GM19463 (cell line): ENCODE data around the gene AUH.
A peak's percentile ranks its signal among the peaks of the same experiment; 100 is the strongest.

Source experiments
- ATAC-seq: cut with Tn5 transposase; IDR thresholded peaks from one replicate; pipeline ENCODE4 v1.9.1; 2021; ENCODE audit warnings: mild to moderate bottlenecking, moderate library complexity; ENCODE audit not compliant: unreplicated experiment

The AUH gene

GRCh38 chr9:91192381-91193086, 169.2 kb downstream of the AUH start:
- ATAC-seq = no peak

- peak; percentile 54 for ATAC-seq
Observed at GRCh38 chr9:91191411-91192380, 170.0 kb downstream of the AUH start.

GRCh38 chr9:91190062-91190461, 171.7 kb downstream of the AUH start:
- no peak for ATAC-seq

DNA sequence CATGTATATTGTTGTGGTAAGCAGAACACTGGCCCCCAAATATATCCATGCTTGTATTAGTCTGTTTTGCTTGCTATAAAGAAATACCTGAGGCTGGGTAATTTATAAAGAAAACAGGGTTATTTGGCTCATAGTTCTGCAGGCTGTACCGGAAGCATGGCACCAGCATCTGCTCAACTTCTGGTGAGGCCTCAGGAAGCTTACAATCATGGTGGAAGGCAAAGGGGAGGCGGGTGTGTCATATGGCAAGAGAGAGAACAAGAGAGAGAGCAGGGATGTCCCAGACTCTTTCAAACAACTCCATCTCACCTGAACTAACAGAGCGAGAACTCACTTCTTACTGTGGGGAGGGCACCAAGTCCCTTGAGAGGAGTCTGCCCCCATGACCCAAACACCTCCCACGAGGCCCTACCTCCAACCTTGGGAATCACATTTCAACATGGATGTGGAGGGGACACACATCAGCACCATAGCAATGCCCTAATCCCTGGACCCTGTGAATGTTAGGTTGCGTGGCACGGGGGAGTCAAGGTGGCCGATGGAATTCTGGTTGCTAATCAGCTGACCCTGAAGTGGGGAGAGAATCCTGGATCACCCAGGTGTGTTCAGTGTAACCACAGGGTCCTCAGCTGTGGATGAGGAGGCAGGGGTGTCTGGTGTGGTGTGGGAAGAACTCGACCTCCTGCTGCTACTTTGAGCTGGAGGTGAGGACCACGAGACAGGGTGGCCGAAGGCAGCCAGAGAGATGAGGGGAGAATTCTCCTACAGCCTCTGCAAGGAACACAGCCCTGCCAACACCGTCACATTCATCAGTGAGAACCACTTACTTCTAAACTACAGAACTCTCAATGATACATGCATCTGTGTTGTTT, 172.8 kb downstream of the AUH start:
- no peak for ATAC-seq

DNA sequence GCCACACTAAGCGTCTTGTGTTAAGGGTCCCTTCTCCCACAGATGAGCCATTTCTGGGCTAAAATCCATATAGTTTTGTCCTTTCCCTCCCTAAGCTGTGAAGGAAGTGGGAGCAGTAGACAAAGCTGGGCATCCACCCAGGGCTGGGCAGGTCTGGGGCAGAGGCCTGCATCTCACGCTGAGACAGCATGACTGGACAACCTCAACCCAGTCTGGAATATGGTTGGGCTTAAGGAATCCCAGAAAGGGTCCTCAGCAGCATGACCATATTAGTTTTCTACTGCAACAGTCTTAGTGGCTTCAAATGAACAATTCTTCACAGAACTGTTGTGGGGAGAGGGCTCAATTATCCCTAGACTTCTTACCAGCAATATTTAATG, 173.8 kb downstream of the AUH start:
- ATAC-seq = no peak

DNA sequence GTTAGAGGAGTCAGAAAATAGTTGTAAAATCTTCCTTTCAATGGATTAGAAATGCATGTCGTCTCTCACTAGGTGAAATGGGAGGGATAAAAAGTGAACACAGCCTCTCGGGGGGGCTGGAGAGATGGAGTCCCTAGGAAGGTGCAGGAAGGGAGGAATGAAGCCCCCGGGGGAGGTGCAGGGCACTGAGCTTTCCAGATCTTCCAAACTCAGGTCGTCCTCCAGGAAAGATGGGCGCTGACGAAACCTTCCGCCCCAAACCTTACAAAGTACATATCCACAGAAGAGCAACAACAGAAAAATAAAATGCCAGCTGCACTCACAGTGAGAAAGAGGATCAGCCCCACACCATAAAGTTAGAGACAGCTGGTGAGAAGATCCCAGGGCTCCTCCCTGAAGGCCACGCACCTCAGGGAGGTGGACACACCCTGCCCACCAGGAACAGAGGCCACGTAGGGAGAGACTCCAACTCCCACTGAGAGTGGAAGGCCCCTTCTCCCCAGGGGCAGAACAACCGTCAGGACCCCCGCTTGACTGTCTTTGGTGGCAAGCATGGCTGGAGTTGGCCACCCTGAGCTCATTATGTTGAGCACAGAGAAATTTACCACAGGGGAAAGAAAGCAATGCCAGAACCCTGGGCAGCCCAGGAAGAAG, 174.3 kb downstream of the AUH start:
- ATAC-seq = no peak

- no peak for ATAC-seq
Observed at GRCh38 chr9:91186632-91187108, 175.0 kb downstream of the AUH start.

DNA sequence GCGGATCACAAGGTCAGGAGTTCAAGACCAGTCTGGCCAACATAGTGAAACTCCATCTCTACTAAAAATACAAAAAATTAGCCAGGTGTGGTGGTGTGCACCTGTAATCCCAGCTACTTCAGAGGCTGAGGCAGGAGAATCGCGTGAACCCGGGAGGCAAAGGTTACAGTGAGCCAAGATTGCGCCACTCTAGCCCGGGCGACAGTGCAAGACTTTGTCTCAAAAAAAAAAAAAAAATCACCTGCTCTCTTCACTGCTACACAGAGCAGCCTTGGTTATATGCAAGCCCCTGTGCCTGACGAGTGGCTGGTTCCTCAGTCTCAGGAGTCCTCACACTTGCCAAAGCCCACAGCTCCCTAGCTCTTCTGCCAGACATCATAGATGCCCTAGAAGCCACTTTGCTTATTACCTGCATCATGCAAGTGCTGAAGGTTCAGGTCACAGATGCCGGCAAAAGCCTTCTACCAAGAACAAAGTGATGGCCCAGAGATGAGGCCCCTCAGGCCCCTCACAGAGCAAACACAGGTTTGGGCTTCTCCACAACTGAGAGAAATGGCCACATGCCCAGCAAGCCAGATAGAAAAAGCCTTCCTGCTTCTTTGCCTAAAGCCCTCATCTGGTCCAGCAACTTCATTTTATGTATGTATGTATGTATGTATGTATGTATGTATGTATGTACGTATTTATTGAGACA, 176.4 kb downstream of the AUH start:
- no peak for ATAC-seq

GRCh38 chr9:91182429-91183225, 179.1 kb downstream of the AUH start:
- no peak for ATAC-seq

DNA sequence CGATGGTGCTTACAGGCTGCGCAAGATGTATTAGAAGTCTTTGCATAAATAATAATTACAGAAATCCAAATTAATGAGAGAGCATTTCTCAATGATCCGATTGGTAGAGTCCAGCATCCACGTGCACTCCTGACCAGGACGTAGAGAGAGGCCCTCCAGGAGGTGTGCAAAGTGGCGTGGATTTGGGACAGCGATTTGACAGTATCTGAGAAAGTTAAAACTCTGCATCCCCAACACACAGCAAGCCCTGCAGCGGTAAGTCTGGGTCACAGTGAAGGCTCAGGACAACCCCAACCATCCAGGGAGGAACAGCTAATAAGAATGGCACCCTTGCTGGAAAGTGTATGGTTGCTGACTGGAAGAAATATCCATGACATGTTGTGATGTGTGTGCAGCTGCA, 180.2 kb downstream of the AUH start:
- ATAC-seq = no peak

DNA sequence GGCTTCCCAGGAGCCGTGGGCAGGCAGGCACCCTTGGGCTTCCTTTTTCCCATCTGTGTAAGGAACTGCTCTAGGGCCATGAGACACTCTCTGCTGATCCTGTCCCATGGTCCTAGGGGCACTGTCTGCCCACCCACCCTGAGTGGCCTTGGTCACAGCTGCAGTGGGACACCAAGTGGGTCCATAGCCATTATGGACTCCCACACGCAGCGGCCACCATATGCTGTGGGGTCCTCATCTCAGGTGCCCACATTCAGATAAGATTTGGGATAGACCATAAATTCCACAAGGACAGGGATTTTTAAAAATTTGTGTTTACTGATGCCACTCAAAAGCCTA, 180.8 kb downstream of the AUH start:
- no peak for ATAC-seq

DNA sequence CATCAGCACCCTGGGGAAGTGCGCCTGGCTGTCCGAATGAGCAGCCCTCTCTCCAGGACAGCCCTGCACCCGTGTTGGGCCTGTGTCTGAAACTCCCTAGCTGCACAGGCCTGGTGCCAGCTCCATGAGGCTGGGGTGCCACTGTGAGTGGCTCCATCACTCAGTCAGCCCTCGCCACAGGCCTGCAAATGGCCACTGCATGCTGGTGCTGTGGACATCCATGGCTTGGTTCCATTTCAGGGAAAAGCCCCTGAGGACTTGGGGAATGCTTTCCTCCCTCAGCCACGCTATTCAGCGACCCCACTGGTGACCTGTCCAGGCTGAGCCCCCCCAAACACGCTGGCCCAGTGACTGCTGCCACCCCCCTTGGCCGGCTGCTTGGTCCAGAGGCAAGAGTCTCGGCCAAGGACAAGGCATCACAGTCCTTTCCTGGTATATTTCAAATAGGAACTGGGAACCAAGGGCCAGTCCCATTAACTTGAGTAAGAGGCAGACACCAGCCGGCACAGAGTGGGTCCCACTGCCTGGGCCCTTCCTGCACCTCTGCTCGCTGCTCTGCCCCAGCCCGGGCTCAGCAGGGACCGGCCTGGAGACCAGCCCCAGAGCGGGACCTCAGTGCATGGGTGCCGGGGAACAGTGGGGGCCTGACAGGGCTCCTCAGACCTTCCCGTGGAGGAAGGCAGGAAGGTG, 181.3 kb downstream of the AUH start:
- ATAC-seq = no peak

DNA sequence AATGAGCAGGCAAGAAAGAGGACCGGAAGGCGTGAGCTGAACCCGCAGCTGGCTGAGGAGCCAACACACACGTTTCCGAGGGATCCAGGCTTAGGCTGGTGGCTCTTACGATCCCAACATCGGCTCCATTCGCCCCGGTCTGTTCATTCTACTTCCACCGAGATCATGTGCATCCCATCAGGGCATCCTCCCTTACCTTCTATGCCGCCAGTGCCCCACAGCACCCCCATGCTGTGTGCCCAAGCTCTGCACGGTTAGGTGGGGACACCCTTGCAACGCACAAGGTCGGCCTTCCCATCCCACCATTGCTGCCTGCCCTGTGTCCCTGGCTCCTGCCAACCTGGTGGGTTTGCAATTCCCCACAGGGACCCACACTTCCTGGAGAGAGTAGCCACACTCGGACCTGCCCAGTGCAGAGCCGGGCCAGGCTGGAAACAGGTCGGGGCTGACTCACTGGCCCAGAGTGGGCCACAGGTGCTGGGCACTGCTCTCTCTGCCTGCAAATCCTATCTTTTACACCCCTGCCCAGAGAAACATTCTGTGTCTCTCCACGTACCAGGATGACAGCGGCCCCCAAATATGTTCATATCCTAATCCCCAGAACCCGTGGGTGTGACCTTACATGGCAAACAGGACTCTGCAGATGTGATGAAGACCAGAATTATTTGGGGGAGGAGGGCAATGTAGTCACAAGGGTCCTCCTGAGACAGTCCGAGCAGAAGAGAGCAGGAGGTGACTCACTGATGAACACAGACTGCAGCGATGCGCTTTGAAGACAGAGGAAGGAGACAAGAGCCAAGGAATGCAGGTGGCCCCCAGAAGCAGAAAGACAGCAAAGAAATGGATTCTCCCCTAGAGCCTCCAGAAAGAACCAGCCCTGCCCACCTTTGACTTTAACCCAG, 182.2 kb downstream of the AUH start:
- ATAC-seq = no peak

GRCh38 chr9:91178281-91179236, 183.2 kb downstream of the AUH start:
- no peak for ATAC-seq

DNA sequence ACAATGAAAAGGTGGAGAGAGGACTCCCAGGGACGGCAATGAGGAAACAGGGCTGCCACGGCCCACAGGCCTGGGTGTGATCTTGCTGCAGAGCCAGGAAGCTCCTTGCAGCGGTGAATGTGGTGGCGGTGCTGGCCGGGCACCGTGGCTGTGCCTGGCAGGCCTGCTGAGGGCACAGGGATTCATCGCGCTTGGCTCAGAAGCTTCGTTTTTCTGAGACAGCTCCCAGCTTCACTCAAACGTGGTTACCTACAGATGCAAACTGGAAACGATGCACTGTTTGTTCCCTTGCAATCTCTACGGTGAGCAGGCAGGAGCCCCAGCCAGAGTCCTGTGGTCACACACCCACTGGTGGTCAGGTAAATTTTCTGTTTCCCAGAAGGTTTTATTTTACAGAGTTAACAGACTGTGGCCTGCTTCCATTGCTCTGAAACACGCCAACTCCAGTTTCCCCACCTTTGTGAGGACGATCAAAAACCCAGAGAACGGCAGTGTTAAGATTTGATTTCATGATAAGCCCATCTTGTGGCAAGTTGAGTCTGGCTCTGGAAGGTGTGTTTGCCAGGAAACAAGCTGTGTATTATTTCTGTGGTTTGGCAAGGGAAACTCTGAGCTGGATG, 183.9 kb downstream of the AUH start:
- ATAC-seq = no peak

DNA sequence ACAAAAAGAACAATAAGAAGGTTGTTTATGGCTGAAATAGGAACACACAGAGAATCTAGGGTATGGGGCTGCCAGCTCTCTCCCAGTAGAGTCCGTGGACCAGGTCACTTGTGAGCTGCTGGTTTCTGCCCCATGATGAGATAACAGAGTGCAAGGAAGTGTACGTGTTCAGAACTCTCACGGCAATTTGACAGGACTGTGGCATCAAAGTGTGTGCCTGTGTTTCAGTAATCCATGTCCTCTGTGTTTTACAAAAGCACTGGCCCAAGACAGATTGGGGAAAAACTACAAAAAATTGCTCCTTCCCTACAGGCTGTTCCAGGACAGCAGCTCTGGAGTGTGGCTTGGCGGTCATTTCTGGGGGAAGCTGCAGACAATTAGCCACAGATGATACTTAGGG, 184.6 kb downstream of the AUH start:
- no peak for ATAC-seq
